ENCODE results near the gene ARHGAP25. TPM values are rescaled to one million over a fixed set of nuclear protein-coding genes. Genes with fewer than 3 reads are reported as not detected.

The ARHGAP25 gene
- total and polyA plus RNA-seq, 2 donors (not counting 1 experiment from before 2014, with no cell fraction given), result 2.7 to 5.8 TPM

DNA sequence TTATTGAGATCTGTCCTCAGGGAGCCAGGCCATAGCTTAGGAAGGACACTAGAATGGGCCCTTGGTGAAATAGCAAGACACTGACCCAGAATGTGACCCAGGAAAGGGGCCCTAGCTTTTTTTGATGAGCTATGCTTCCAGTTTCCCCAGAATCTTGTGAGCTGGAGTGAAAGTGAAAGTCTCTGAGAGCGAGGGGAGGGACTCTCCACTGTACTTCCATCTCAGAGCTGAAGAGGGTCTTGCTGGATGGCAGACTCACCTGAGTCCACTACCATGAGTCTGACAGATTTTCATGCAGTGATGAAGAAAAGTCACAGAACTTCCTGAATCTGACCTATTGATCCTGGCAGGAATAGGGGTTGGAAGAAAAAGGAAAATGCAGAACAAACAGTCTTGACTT, 3.1 kb downstream of the ARHGAP25 start:
- Histone ChIP-seq H2AFZ (ENCODE audit: low read length) (no peak overlapping the region), H3K9ac (ENCODE audit: insufficient read depth, low read length) (no peak overlapping the region), H4K20me1 (ENCODE audit: control insufficient read depth, extremely low read depth, insufficient read depth, low read length) (no peaks in the 10 kb centered on the region), H3K36me3 (ENCODE audit: control insufficient read depth, insufficient read depth, low read length) (no peaks in the 10 kb centered on the region), H3K27me3 (ENCODE audit: control insufficient read depth, insufficient read depth, low read length) (no peaks in the 10 kb centered on the region), H3K4me3 (replicated peaks in 1 of 4; ENCODE audit: control extremely low read depth in 1 of 4, insufficient read depth in 1 of 4, low read depth in 3 of 4, low read length in 4 of 4) (no peak overlapping the region), H3K4me2 (ENCODE audit: extremely low read depth, insufficient read depth, low read length) (no peak overlapping the region), H3K4me1 (ENCODE audit: control insufficient read depth, extremely low read depth, insufficient read depth, low read length) (no peaks in the 10 kb centered on the region), H3K79me2 (ENCODE audit: control insufficient read depth, insufficient read depth, low read length) (no peaks in the 10 kb centered on the region), H3K27ac (ENCODE audit: insufficient read depth, low read length) (no peak overlapping the region), H3K9me3 (ENCODE audit: control insufficient read depth, insufficient read depth, low read depth, low read length) (no peaks in the 10 kb centered on the region)
- no peak for DNase-seq (ENCODE audit: low read depth in 2 of 2)
- TF ChIP-seq EZH2 (IDR thresholded peaks at IDR 0.05; ENCODE audit: low read length, missing control alignments), result no peak
- TF ChIP-seq, protein P1, sequence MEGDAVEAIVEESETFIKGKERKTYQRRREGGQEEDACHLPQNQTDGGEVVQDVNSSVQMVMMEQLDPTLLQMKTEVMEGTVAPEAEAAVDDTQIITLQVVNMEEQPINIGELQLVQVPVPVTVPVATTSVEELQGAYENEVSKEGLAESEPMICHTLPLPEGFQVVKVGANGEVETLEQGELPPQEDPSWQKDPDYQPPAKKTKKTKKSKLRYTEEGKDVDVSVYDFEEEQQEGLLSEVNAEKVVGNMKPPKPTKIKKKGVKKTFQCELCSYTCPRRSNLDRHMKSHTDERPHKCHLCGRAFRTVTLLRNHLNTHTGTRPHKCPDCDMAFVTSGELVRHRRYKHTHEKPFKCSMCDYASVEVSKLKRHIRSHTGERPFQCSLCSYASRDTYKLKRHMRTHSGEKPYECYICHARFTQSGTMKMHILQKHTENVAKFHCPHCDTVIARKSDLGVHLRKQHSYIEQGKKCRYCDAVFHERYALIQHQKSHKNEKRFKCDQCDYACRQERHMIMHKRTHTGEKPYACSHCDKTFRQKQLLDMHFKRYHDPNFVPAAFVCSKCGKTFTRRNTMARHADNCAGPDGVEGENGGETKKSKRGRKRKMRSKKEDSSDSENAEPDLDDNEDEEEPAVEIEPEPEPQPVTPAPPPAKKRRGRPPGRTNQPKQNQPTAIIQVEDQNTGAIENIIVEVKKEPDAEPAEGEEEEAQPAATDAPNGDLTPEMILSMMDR (conservative IDR thresholded peaks at IDR 0.05 in 1 of 2, IDR thresholded peaks at IDR 0.05 in 1 of 2; ENCODE audit: low read depth in 1 of 2, low read length in 2 of 2), result no peak

DNA sequence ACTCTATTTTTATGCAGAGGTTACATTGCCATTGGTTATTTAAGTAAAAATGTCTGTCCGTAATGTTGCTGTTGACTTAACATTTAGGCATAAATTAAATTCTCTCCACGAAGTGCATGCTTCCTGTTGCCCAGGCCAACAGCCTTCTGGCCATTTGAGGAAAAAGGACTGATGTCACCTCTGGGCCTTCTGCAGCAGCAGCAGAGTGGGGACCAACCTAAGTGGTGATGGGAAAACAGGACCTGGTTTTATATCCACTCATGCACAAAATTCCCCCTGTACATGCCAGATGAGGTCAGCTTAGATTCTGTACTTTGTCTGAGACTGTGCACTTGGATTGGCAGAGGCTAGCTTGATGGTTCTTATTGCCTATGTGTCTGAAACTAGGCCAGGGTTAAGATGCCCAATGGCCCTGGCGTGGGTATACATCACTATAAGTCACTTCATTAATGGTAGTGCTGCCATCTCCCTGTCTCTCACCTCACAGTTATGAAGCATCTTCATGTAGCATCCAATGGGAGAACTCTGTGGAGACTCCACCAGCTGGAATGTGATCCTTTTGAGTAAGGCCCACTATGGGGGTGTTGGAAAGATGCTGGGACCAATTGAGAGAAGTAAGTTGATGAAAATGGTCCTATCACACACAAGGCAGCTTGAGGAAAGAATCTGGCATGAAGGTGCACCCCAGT, 4.4 kb downstream of the ARHGAP25 start:
- Histone ChIP-seq H3K79me2 (ENCODE audit: control insufficient read depth, insufficient read depth, low read length) (no peaks in the 10 kb centered on the region), H3K9me3 (ENCODE audit: control insufficient read depth, insufficient read depth, low read depth, low read length) (no peaks in the 10 kb centered on the region), H3K9ac (ENCODE audit: insufficient read depth, low read length) (no peak overlapping the region), H3K4me3 (replicated peaks in 1 of 4; ENCODE audit: control extremely low read depth in 1 of 4, insufficient read depth in 1 of 4, low read depth in 3 of 4, low read length in 4 of 4) (no peak overlapping the region), H3K36me3 (ENCODE audit: control insufficient read depth, insufficient read depth, low read length) (no peaks in the 10 kb centered on the region), H3K27ac (ENCODE audit: insufficient read depth, low read length) (no peak overlapping the region), H3K27me3 (ENCODE audit: control insufficient read depth, insufficient read depth, low read length) (no peaks in the 10 kb centered on the region), H3K4me1 (ENCODE audit: control insufficient read depth, extremely low read depth, insufficient read depth, low read length) (no peaks in the 10 kb centered on the region), H2AFZ (ENCODE audit: low read length) (no peak overlapping the region), H3K4me2 (ENCODE audit: extremely low read depth, insufficient read depth, low read length) (no peak overlapping the region), H4K20me1 (ENCODE audit: control insufficient read depth, extremely low read depth, insufficient read depth, low read length) (no peaks in the 10 kb centered on the region)
- DNase-seq (ENCODE audit: low read depth in 2 of 2), result no peak
- TF ChIP-seq, protein P1 (conservative IDR thresholded peaks at IDR 0.05 in 1 of 2, IDR thresholded peaks at IDR 0.05 in 1 of 2; ENCODE audit: low read depth in 1 of 2, low read length in 2 of 2), result no peak
- TF ChIP-seq EZH2 (IDR thresholded peaks at IDR 0.05; ENCODE audit: low read length, missing control alignments), result no peak

DNA sequence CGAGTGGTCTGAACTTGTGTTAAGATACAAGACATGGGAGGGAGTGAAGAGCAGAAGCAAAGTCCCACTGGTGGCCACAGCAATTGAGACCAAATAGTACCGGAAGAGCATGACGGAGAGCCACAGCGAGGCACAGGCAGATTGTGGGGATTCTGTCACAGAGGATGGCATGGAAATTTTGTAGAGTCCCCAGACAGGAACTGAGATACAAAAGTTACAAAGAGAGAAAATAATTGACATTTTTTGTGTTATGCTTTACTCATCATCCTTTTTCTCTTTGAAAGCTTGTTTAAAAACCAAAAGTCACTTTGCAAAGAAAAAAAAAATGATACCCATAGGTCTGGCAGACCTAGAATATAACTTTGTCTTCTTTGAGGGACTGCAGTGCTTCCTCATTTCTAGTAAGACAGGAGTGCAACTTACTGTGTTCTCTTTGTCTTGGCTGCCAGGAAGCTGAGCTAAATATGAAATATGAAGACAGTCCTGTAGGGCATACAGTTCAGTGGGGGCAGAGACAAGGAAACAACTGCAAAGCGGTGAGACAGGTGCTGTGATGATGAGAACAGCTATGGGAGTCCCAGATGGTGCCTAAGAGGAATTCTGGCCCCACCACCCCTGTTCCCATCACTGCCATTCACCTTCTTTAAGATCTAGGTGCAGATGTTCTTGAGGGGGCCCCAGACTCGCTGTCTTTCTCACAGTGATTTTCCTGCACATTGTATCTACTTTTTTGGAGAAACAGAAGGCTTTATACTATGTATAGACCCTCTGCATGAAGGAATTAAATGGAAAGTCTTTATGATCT, 5.2 kb downstream of the ARHGAP25 start:
- Histone ChIP-seq H3K4me3 (replicated peaks in 1 of 4; ENCODE audit: control extremely low read depth in 1 of 4, insufficient read depth in 1 of 4, low read depth in 3 of 4, low read length in 4 of 4) (no peak overlapping the region), H3K9me3 (ENCODE audit: control insufficient read depth, insufficient read depth, low read depth, low read length) (no peaks in the 10 kb centered on the region), H4K20me1 (ENCODE audit: control insufficient read depth, extremely low read depth, insufficient read depth, low read length) (no peaks in the 10 kb centered on the region), H3K27me3 (ENCODE audit: control insufficient read depth, insufficient read depth, low read length) (no peaks in the 10 kb centered on the region), H3K36me3 (ENCODE audit: control insufficient read depth, insufficient read depth, low read length) (no peaks in the 10 kb centered on the region), H3K9ac (ENCODE audit: insufficient read depth, low read length) (no peak overlapping the region), H3K79me2 (ENCODE audit: control insufficient read depth, insufficient read depth, low read length) (no peaks in the 10 kb centered on the region), H3K27ac (ENCODE audit: insufficient read depth, low read length) (no peak overlapping the region), H3K4me1 (ENCODE audit: control insufficient read depth, extremely low read depth, insufficient read depth, low read length) (no peaks in the 10 kb centered on the region), H3K4me2 (ENCODE audit: extremely low read depth, insufficient read depth, low read length) (no peak overlapping the region), H2AFZ (ENCODE audit: low read length) (no peak overlapping the region)
- no peak for TF ChIP-seq EZH2 (IDR thresholded peaks at IDR 0.05; ENCODE audit: low read length, missing control alignments)
- TF ChIP-seq, protein P1 (conservative IDR thresholded peaks at IDR 0.05 in 1 of 2, IDR thresholded peaks at IDR 0.05 in 1 of 2; ENCODE audit: low read depth in 1 of 2, low read length in 2 of 2), result no peak
- no peak for DNase-seq (ENCODE audit: low read depth in 2 of 2)

All from fibroblast of lung (primary cell).